Measurements from ENCODE around the gene FAM107A. TPM values are rescaled to one million over a fixed set of nuclear protein-coding genes. Genes with fewer than 3 reads are reported as not detected.
A peak's percentile ranks its signal among the peaks of the same experiment; 100 is the strongest.
"Not testable (repeated sequence)": the region's sequence is repeated elsewhere in the genome, so short reads cannot be mapped to it uniquely, and the experiment has no call there.

FAM107A gene
- total RNA-seq, 1 donor from 2014 or later = 2.9 TPM

- peak; percentile 68 for DNase-seq
Observed at GRCh38 chr3:58535531-58536500, 41.4 kb downstream of the FAM107A start.

- DNase-seq = no peak
Observed at GRCh38 chr3:58534592-58535494, 42.3 kb downstream of the FAM107A start.

- peak; percentile 77 for DNase-seq
Observed at GRCh38 chr3:58532794-58533220, 44.4 kb downstream of the FAM107A start.

GRCh38 chr3:58531956-58532355 lies 45.2 kb downstream of the FAM107A start:
- peak; percentile 48 for DNase-seq

- DNase-seq = no peak
Observed at GRCh38 chr3:58531555-58531954, 45.6 kb downstream of the FAM107A start.

- no peak for DNase-seq
Observed at GRCh38 chr3:58530354-58530865, 46.8 kb downstream of the FAM107A start.

GRCh38 chr3:58529516-58530353 lies 47.5 kb downstream of the FAM107A start:
- peak; percentile 41 for DNase-seq

GRCh38 chr3:58528629-58529028 lies 48.6 kb downstream of the FAM107A start:
- DNase-seq = peak; percentile 82

GRCh38 chr3:58527440-58527839 lies 49.8 kb downstream of the FAM107A start:
- not testable (repeated sequence) for DNase-seq

GRCh38 chr3:58526515-58526957 lies 50.7 kb downstream of the FAM107A start:
- DNase-seq = peak; percentile 88

GRCh38 chr3:58524326-58524888 lies 52.8 kb downstream of the FAM107A start:
- DNase-seq = no peak

- no peak for DNase-seq
Observed at GRCh38 chr3:58522759-58523425, 54.3 kb downstream of the FAM107A start.

GRCh38 chr3:58521917-58522631 lies 55.1 kb downstream of the FAM107A start:
- no peak for DNase-seq

GRCh38 chr3:58521336-58521670 lies 55.9 kb downstream of the FAM107A start:
- DNase-seq = no peak

- DNase-seq = no peak
Observed at GRCh38 chr3:58520403-58521335, 56.5 kb downstream of the FAM107A start.

- DNase-seq = no peak
Observed at GRCh38 chr3:58519668-58520402, 57.4 kb downstream of the FAM107A start.

GRCh38 chr3:58518291-58518789 lies 58.9 kb downstream of the FAM107A start:
- DNase-seq = no peak

GRCh38 chr3:58514405-58514804 lies 62.8 kb downstream of the FAM107A start:
- no peak for DNase-seq

Measured in dermis blood vessel endothelial cell (primary cell).